ENCODE data around the gene EVI5L.
"Not testable (repeated sequence)": the region's sequence is repeated elsewhere in the genome, so short reads cannot be mapped to it uniquely, and the experiment has no call there.

The EVI5L gene

GRCh38 chr19:7846155-7846646, 16.2 kb downstream of the EVI5L start:
- no peak for DNase-seq (ENCODE audit: low read depth)

GRCh38 chr19:7847664-7848063, 17.6 kb downstream of the EVI5L start:
- no peak for DNase-seq (ENCODE audit: low read depth)

GRCh38 chr19:7848779-7849457, 18.9 kb downstream of the EVI5L start:
- DNase-seq (ENCODE audit: low read depth) = no peak

GRCh38 chr19:7849631-7849999, 19.6 kb downstream of the EVI5L start:
- no peak for DNase-seq (ENCODE audit: low read depth)

- peak; percentile 44 for DNase-seq (ENCODE audit: low read depth)
These were observed 20.2 kb downstream of the EVI5L start for GRCh38 chr19:7850000-7850813.

GRCh38 chr19:7850945-7851622, 21.1 kb downstream of the EVI5L start:
- DNase-seq (ENCODE audit: low read depth) = no peak

- no peak for DNase-seq (ENCODE audit: low read depth)
These were observed 21.8 kb downstream of the EVI5L start for GRCh38 chr19:7851623-7852500.

GRCh38 chr19:7852851-7853769, 23.1 kb downstream of the EVI5L start:
- DNase-seq (ENCODE audit: low read depth) = peak; percentile 48

GRCh38 chr19:7853770-7854128, 23.7 kb downstream of the EVI5L start:
- no peak for DNase-seq (ENCODE audit: low read depth)

GRCh38 chr19:7855426-7856108, 25.5 kb downstream of the EVI5L start:
- no peak for DNase-seq (ENCODE audit: low read depth)

- no peak for DNase-seq (ENCODE audit: low read depth)
These were observed 26.1 kb downstream of the EVI5L start for GRCh38 chr19:7856109-7856591.

- no peak for DNase-seq (ENCODE audit: low read depth)
These were observed 27.0 kb downstream of the EVI5L start for GRCh38 chr19:7856679-7857663.

- no peak for DNase-seq (ENCODE audit: low read depth)
These were observed 27.7 kb downstream of the EVI5L start for GRCh38 chr19:7857727-7858108.

GRCh38 chr19:7858109-7858770, 28.2 kb downstream of the EVI5L start:
- no peak for DNase-seq (ENCODE audit: low read depth)

- DNase-seq (ENCODE audit: low read depth) = not testable (repeated sequence)
These were observed 29.1 kb downstream of the EVI5L start for GRCh38 chr19:7859087-7859486.

- no peak for DNase-seq (ENCODE audit: low read depth)
These were observed 30.1 kb downstream of the EVI5L start for GRCh38 chr19:7859831-7860713.
